Measurements from ENCODE around the gene IGSF9B.

Gene IGSF9B

DNA sequence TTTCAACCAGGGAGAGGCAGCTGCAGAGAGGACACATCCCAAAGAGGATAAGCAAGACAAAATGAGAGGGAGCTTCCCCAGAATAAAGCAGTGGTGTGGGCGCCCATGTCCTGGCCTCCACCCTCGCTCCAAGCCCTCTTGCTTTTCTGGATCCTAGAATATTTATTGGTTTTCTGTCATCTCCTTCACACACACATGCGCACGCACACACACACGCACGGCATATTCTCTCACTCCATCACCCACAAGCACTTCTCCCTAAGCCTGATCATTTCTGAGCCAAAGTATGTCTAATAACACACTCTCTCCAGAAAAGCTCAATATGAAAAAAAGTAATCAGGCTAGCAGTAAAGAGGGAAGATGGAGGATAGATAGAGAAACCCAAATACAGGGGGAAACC lies 7.6 kb downstream of the IGSF9B start:
- Histone ChIP-seq H3K27ac (peak overlapping the region; percentile 87), H2AFZ (no peak overlapping the region), H3K9me3 (ENCODE audit: control insufficient read depth, low read length) (no peaks in the 10 kb centered on the region), H3K79me2 (peaks cover 14% of the 10 kb centered on the region), H3K4me1 (peaks cover 34% of the 10 kb centered on the region), H3K4me3 (ENCODE audit: low read depth, low read length) (no peak overlapping the region), H3K36me3 (ENCODE audit: control insufficient read depth, insufficient read depth, low read length) (no peaks in the 10 kb centered on the region), H3K4me2 (ENCODE audit: low read length) (no peak overlapping the region), H3K27me3 (ENCODE audit: control insufficient read depth, insufficient read depth, low read length) (no peaks in the 10 kb centered on the region), H3K9ac (no peak overlapping the region)
- TF ChIP-seq, protein P1, sequence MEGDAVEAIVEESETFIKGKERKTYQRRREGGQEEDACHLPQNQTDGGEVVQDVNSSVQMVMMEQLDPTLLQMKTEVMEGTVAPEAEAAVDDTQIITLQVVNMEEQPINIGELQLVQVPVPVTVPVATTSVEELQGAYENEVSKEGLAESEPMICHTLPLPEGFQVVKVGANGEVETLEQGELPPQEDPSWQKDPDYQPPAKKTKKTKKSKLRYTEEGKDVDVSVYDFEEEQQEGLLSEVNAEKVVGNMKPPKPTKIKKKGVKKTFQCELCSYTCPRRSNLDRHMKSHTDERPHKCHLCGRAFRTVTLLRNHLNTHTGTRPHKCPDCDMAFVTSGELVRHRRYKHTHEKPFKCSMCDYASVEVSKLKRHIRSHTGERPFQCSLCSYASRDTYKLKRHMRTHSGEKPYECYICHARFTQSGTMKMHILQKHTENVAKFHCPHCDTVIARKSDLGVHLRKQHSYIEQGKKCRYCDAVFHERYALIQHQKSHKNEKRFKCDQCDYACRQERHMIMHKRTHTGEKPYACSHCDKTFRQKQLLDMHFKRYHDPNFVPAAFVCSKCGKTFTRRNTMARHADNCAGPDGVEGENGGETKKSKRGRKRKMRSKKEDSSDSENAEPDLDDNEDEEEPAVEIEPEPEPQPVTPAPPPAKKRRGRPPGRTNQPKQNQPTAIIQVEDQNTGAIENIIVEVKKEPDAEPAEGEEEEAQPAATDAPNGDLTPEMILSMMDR (IDR thresholded peaks at IDR 0.05): no peak

DNA sequence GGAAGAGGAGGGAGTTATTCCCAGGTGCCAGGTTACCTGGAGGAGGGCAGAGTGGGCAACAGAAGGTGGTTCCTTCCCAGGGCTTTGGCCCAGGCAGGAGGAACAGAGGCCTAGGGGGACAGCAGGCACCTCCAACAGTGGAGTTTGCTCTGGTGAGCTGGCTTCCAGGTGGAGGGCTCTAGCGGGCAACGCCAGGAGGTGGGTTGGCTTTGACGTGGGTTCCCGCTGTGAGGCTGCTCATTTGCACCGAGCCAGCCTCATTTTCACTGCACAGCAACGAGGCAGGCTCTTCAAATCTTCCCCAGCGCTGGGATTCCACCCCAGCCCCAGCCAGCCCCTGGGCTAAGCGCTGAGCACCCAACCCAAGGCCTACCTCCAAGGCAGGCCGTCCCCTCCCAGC lies 8.1 kb downstream of the IGSF9B start:
- no peak overlapping the region for H3K4me2 ChIP-seq (ENCODE audit: low read length)
- no peak overlapping the region for H2AFZ ChIP-seq
- no peak overlapping the region for H3K9ac ChIP-seq
- peaks cover 14% of the 10 kb centered on the region for H3K79me2 ChIP-seq
- no peaks in the 10 kb centered on the region for H3K27me3 ChIP-seq (ENCODE audit: control insufficient read depth, insufficient read depth, low read length)
- H3K27ac ChIP-seq: peak overlapping the region; percentile 87
- H3K4me3 ChIP-seq (ENCODE audit: low read depth, low read length): no peak overlapping the region
- peaks cover 34% of the 10 kb centered on the region for H3K4me1 ChIP-seq
- H3K9me3 ChIP-seq (ENCODE audit: control insufficient read depth, low read length): no peaks in the 10 kb centered on the region
- TF ChIP-seq, protein P1 (IDR thresholded peaks at IDR 0.05): no peak
- no peaks in the 10 kb centered on the region for H3K36me3 ChIP-seq (ENCODE audit: control insufficient read depth, insufficient read depth, low read length)

DNA sequence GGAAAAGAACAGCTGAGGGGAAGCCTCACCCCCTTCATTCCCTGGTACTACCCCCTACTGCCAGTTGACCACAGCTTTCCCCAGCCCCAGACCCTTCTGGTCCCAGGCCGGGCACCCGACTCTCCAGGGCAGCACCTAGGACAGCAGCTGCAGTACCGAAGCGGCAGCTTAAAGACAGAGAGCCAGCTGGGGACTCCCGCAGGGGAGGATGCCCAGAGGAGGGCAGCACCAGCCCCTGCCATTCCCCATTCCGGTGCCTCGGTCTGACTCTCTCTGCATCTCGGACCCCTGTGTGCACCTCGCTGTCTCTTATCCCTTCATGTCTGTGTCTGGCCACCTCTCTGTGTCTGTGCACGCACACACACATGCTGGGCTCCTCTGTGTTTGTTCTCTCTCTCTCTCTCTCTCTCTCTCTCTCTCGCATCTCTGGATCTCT lies 9.4 kb downstream of the IGSF9B start:
- peak overlapping the region; percentile 19 for H3K9ac ChIP-seq
- no peaks in the 10 kb centered on the region for H3K36me3 ChIP-seq (ENCODE audit: control insufficient read depth, insufficient read depth, low read length)
- no peaks in the 10 kb centered on the region for H3K9me3 ChIP-seq (ENCODE audit: control insufficient read depth, low read length)
- H3K4me1 ChIP-seq: peaks cover 25% of the 10 kb centered on the region
- TF ChIP-seq, protein P1 (IDR thresholded peaks at IDR 0.05): peak; percentile 29
- no peak overlapping the region for H3K4me2 ChIP-seq (ENCODE audit: low read length)
- no peak overlapping the region for H3K4me3 ChIP-seq (ENCODE audit: low read depth, low read length)
- H3K27me3 ChIP-seq (ENCODE audit: control insufficient read depth, insufficient read depth, low read length): no peaks in the 10 kb centered on the region
- H2AFZ ChIP-seq: peak overlapping the region; percentile 53
- peaks cover 9% of the 10 kb centered on the region for H3K79me2 ChIP-seq
- peak overlapping the region; percentile 87 for H3K27ac ChIP-seq

DNA sequence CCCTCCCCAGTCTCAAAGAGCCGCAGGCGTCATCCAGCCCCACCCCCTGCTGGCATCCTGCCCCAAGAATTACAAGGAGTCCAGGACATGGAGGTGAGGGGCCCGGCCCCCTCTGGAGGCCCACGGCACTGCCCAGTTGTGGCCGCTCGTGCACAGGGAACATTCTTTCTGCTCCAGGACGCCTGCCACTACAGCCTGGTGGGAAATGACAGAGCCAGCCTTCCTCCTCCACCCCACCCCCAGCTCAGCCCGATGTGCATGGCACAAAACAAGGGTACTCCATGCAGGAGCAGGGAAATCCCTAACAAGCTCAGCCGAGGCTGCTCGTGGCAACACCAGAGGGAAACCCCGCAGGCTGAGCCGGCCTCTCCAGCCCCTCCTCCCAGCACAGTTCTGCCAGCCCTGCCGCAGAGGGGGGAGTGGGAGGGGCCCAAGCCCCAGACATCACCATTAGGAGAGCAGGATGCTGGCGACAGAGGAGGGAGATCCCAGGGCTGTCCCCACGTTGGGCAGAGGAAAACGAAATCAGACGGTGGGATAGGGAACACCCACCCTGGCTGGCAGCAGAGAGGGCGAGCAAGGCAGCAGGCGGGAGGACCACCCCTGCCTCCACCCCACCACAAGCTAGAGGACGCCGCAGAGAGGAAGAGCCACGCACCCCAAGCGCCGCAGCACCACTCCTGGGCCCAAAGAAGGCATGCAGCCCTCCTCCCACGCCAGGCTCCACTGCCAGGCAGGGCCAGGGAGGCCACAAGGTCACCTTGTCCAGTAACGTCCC lies 10.0 kb downstream of the IGSF9B start:
- no peaks in the 10 kb centered on the region for H3K9me3 ChIP-seq (ENCODE audit: control insufficient read depth, low read length)
- H3K4me2 ChIP-seq (ENCODE audit: low read length): no peak overlapping the region
- peaks cover 9% of the 10 kb centered on the region for H3K79me2 ChIP-seq
- peak overlapping the region; percentile 53 for H2AFZ ChIP-seq
- H3K4me1 ChIP-seq: peaks cover 21% of the 10 kb centered on the region
- H3K27ac ChIP-seq: peak overlapping the region; percentile 87
- no peaks in the 10 kb centered on the region for H3K27me3 ChIP-seq (ENCODE audit: control insufficient read depth, insufficient read depth, low read length)
- TF ChIP-seq, protein P1 (IDR thresholded peaks at IDR 0.05): no peak
- no peaks in the 10 kb centered on the region for H3K36me3 ChIP-seq (ENCODE audit: control insufficient read depth, insufficient read depth, low read length)
- no peak overlapping the region for H3K4me3 ChIP-seq (ENCODE audit: low read depth, low read length)
- no peak overlapping the region for H3K9ac ChIP-seq

DNA sequence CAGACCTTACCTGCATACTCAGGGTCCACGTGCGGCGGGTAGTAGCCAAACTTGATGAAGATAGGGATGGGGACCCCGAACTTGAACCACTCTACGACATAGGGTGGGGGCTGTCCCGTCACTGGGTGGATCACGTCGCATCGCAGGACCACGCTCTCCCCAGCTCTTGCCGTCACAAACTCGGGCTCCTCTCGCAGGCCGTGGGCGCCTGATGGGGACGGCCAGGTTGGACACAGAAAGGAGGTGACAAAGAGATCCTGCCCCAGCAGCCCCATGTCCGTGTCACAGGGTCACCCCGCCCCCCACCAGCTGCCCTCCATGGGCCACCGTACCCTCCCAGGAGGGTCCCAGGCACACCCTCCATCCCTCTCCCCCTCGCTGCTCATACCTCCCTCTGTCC lies 10.7 kb downstream of the IGSF9B start:
- H3K79me2 ChIP-seq: peaks cover 9% of the 10 kb centered on the region
- H2AFZ ChIP-seq: no peak overlapping the region
- no peak overlapping the region for H3K4me2 ChIP-seq (ENCODE audit: low read length)
- H3K9me3 ChIP-seq (ENCODE audit: control insufficient read depth, low read length): no peaks in the 10 kb centered on the region
- H3K9ac ChIP-seq: no peak overlapping the region
- no peaks in the 10 kb centered on the region for H3K27me3 ChIP-seq (ENCODE audit: control insufficient read depth, insufficient read depth, low read length)
- TF ChIP-seq, protein P1 (IDR thresholded peaks at IDR 0.05): no peak
- H3K27ac ChIP-seq: peak overlapping the region; percentile 87
- peaks cover 18% of the 10 kb centered on the region for H3K4me1 ChIP-seq
- no peaks in the 10 kb centered on the region for H3K36me3 ChIP-seq (ENCODE audit: control insufficient read depth, insufficient read depth, low read length)
- H3K4me3 ChIP-seq (ENCODE audit: low read depth, low read length): no peak overlapping the region
